Stimulated activated CD4-positive, alpha-beta T cell treated with anti-CD3 and anti-CD28 coated beads, Interleukin-12 subunit alpha, Interleukin-12 subunit beta, amount 100 ng/mL, for 48 hours (primary cell): ENCODE measurements around the gene CRYGS.
"Not testable (repeated sequence)": the region's sequence is repeated elsewhere in the genome, so short reads cannot be mapped to it uniquely, and the experiment has no call there.

Experiments used
- DNase-seq, 3 donors: peaks; one replicate each; pipeline ENCODE4 v3.0.0-alpha.2; 2020; ENCODE audit warnings: low read depth in 2 of 3, low spot score in 1 of 3

The CRYGS gene

GRCh38 chr3:186544281-186544680 lies at the start of gene CRYGS:
TSS of gene CRYGS (minus strand) at chr3:186544380. CDS start at chr3:186544326, 54 bp downstream.
- DNase-seq: no peak

GRCh38 chr3:186593862-186594261 lies 49.7 kb upstream of the CRYGS start:
- DNase-seq: no peak

GRCh38 chr3:186592682-186593081 lies 48.5 kb upstream of the CRYGS start:
- no peak for DNase-seq

- no peak for DNase-seq
Measured at GRCh38 chr3:186590580-186591295, 46.6 kb upstream of the CRYGS start.

GRCh38 chr3:186589856-186590579 lies 45.8 kb upstream of the CRYGS start:
- DNase-seq: no peak

GRCh38 chr3:186589121-186589520 lies 44.9 kb upstream of the CRYGS start:
- no peak for DNase-seq

- DNase-seq: no peak
Measured at GRCh38 chr3:186588632-186589031, 44.5 kb upstream of the CRYGS start.

- DNase-seq: no peak
Measured at GRCh38 chr3:186587183-186587582, 43.0 kb upstream of the CRYGS start.

GRCh38 chr3:186586245-186586644 lies 42.1 kb upstream of the CRYGS start:
- not testable (repeated sequence) for DNase-seq

GRCh38 chr3:186583831-186584230 lies 39.7 kb upstream of the CRYGS start:
- no peak for DNase-seq

- no peak for DNase-seq
Measured at GRCh38 chr3:186582541-186582940, 38.4 kb upstream of the CRYGS start.

- no peak for DNase-seq
Measured at GRCh38 chr3:186580785-186581184, 36.6 kb upstream of the CRYGS start.

GRCh38 chr3:186577521-186577920 lies 33.3 kb upstream of the CRYGS start:
- DNase-seq: no peak

- DNase-seq: no peak
Measured at GRCh38 chr3:186571644-186572013, 27.4 kb upstream of the CRYGS start.

- no peak for DNase-seq
Measured at GRCh38 chr3:186570941-186571643, 26.9 kb upstream of the CRYGS start.

GRCh38 chr3:186570096-186570940 lies 26.1 kb upstream of the CRYGS start, which contains the start of gene DNAJB11:
TSS of gene DNAJB11 (plus strand) at chr3:186570720. CDS start at chr3:186570898, 178 bp downstream.
- peak; percentile 93 to 98 (median 98) for DNase-seq

GRCh38 chr3:186569779-186570095 lies 25.6 kb upstream of the CRYGS start:
- no peak for DNase-seq

- not testable (repeated sequence) for DNase-seq
Measured at GRCh38 chr3:186569361-186569760, 25.2 kb upstream of the CRYGS start.

- DNase-seq: peak; percentile 89 to 98 (median 91)
Measured at GRCh38 chr3:186567072-186567921, 23.1 kb upstream of the CRYGS start, which contains the start of gene TBCCD1. TSS of gene TBCCD1 (minus strand) at chr3:186567339. CDS start at chr3:186564329, 3,010 bp downstream.

GRCh38 chr3:186566772-186567071 lies 22.5 kb upstream of the CRYGS start:
- DNase-seq: no peak
